GM12872 (cell line): Measurements from ENCODE around the gene UAP1L1.

Experiments used
- CTCF ChIP-seq: IDR thresholded peaks from 3 replicates; pipeline ENCODE4 v1.5.1; 2011; ENCODE audit warnings: low read depth, mild to moderate bottlenecking, low read length, moderate library complexity; ENCODE audit not compliant: insufficient read depth

UAP1L1 gene

DNA sequence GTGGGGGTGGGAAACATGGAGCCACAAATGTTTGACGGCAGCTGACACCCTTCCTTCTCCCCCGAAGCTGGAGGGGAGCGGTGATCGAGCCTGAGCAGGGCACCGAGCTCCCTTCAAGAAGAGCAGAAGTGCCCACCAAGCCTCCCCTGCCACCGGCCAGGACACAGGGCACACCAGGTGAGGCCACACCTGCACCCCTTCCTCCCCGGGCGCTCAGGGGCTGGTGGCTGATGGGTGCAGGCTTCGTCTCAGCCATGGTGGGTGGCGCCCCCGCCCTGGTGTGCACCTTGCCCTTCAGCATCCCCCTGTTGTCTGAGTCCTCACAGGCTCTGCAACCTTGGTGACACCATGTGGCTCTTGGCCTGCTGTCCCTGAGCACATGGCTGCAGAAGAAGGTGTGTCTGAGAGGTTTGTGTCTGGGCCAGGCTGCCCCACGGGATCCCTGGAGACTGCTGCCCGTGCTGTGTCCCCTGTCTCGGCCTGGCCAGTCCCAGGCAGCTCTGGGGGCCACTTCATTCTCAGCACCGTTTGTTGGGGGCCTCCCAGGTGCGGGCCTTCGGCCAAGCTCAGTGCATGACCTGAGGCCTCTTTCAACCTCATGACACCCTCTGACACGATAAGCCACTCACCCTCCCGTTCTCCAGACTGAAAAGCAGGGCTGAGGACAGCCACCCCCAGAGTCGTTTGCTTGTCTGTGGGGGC, 20.6 kb downstream of the UAP1L1 start:
- no peak for TF ChIP-seq CTCF

DNA sequence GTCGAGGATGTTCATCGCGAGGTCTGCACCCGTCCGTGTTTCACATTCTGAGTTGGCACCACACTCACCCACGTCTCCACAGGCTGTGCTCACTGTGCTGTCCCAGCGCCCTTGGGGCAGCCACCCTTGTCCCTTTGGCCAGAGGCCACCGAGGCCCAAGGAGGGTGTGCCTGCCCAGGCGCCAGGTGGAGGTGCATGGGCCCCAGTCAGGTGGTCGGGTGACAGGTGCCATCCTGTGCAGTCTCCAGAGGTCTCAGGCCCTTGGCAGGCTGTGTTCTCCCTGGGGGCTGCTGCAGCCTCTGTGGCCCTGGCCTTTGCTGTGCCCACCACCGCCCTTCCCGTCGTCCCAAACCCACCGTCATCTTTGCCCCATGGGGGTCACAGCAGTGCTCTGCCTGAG, 21.9 kb downstream of the UAP1L1 start:
- TF ChIP-seq CTCF = no peak

DNA sequence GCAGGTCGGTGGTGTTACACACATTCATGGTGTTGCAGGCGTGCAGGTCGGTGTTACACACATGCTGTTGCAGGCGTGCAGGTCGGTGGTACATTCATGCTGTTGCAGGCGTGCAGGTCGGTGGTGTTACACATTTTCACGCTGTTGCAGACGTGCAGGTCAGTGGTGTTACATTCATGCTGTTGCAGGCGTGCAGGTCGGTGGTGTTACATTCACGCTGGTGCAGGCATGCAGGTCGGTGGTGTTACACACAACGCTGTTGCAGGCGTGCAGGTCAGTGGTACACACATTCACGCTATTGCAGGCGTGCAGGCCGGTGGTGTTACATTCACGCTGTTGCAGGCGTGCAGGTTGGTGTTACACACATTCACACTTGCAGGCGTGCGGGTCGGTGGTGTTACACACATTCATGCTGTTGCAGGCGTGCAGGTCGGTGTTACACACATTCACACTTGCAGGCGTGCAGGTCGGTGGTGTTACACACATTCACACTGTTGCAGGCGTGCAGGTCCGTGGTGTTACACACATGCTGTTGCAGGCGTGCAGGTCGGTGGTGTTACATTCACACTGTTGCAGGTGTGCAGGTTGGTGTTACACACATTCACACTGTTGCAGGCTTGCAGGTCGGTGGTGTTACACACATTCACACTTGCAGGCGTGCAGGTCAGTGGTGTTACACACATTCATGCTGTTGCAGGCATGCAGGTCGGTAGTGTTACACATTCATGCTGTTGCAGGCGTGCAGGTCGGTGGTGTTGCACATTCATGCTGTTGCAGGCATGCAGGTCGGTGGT, 26.1 kb downstream of the UAP1L1 start:
- no peak for TF ChIP-seq CTCF

- no peak for TF ChIP-seq CTCF
Observed at GRCh38 chr9:137105814-137106661, 28.7 kb downstream of the UAP1L1 start.

- no peak for TF ChIP-seq CTCF
Observed at GRCh38 chr9:137106662-137107250, 29.4 kb downstream of the UAP1L1 start.

GRCh38 chr9:137107312-137107921, 30.1 kb downstream of the UAP1L1 start:
- no peak for TF ChIP-seq CTCF

DNA sequence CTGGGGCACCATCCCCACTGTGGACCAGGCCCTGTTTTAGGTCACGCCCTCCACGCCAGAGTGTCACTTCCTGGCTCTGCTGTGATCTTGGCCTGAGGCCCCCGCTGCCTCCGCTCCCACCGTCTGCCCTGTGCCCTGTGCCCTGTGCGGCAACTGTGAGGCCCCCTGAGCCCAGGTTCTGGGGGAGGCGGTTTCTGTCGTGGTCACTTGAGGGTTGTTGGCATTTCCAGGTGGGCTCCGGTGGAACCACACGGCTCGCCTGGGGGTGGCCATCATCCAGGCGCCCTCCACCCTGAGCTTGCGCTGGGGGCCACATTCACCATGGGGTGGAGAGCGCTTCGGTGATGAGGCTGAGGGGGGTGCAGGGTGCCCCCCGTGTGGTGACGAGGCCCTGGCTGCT, 30.7 kb downstream of the UAP1L1 start:
- no peak for TF ChIP-seq CTCF
